Keratinocyte (primary cell): ENCODE measurements around the gene CRHR2.

ENCODE experiments used
- CTCF ChIP-seq, 3 experiments: IDR thresholded peaks in 1 of 3; conservative IDR thresholded peaks in 1 of 3; optimal IDR thresholded peaks in 1 of 3; 2 replicates in 2 of 3; 3 replicates in 1 of 3; pipeline versions ENCODE3 to v1.5.1; 2011; ENCODE audit warnings: low read length in 3 of 3, mild to moderate bottlenecking in 3 of 3, moderate library complexity in 2 of 3, control low read depth in 1 of 3, inconsistent platforms in 1 of 3; ENCODE audit not compliant: insufficient read depth in 2 of 3; ENCODE audit errors: extremely low read depth in 1 of 3
- EZH2 ChIP-seq: IDR thresholded peaks from one replicate; pipeline ENCODE4 v1.6.1; 2012; ENCODE audit warnings: inconsistent platforms, mild to moderate bottlenecking, low read length, moderate library complexity

DNA sequence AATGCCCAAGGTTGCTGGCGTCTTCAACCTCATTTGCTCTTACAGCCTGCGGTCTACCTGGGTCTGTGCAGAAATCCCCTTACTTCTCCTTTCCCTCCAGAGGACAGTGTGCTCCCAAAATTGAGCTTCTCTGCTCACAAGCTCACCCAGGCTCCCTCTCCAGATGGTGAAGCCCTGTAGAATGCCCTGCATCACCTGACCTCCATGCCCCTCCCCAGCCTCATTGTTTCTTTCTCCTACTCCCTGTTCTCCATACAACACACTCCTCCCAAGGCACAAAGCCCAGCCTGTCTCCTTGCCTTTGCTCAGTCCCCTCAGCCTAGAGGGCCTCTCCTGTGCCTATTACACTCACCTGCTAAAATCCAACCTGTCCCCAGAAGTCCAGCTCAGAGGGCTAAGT lies 3.5 kb downstream of the CRHR2 start:
- TF ChIP-seq CTCF (optimal IDR thresholded peaks at IDR 0.05 in 1 of 3, IDR thresholded peaks at IDR 0.05 in 1 of 3, conservative IDR thresholded peaks at IDR 0.05 in 1 of 3; ENCODE audit: extremely low read depth in 1 of 3, insufficient read depth in 2 of 3, low read length in 3 of 3) (no peak), EZH2 (no peak)
